H1 (cell line): ENCODE measurements around the gene ACACB. TPM values are rescaled to one million over a fixed set of nuclear protein-coding genes. Genes with fewer than 3 reads are reported as not detected.

ENCODE experiments used
- CTCF ChIA-PET: fragments of 300-600 bp; sonication (Branson Sonifier 250); formaldehyde crosslinking; loops from one replicate; lab custom pipeline; 2021; ENCODE audit not compliant: partially characterized antibody; lab: Charles Lee
- POLR2A ChIA-PET: fragments of 300-600 bp; sonication (Branson Sonifier 250); formaldehyde crosslinking; loops from one replicate; lab custom pipeline; 2021; ENCODE audit warnings: inconsistent platforms; ENCODE audit not compliant: partially characterized antibody; lab: Charles Lee
- DNase-seq, 2 experiments: peaks; one replicate each; pipeline versions ENCODE4 v3.0.0 to v3.0.0-alpha.2; 2010 to 2022; ENCODE audit warnings: low spot score in 2 of 2, low read depth in 1 of 2, mixed read lengths in 1 of 2
- FAIRE-seq: peaks from 2 replicates; lab custom pipeline; 2011; peaks lifted over from hg19 to GRCh38; lab: Jason Lieb, UNC
- H2AFZ ChIP-seq: 2 replicates; pipeline ENCODE4 v1.8.1; 2012; ENCODE audit warnings: low read length, inconsistent platforms
- H2AK5ac ChIP-seq: 2 replicates; pipeline ENCODE4 v1.6.1; 2013; ENCODE audit warnings: low read depth, low read length
- H2BK120ac ChIP-seq: replicated peaks from 2 replicates; pipeline ENCODE3; 2013; ENCODE audit warnings: low read depth, low read length, inconsistent platforms
- H2BK12ac ChIP-seq: 2 replicates; pipeline ENCODE4 v1.6.1; 2013; ENCODE audit warnings: low read depth, low read length
- H2BK15ac ChIP-seq: 2 replicates; pipeline ENCODE4 v1.6.1; 2013; ENCODE audit warnings: low read length
- H2BK20ac ChIP-seq: 2 replicates; pipeline ENCODE4 v1.6.1; 2013; ENCODE audit warnings: low read length
- H2BK5ac ChIP-seq: 2 replicates; pipeline ENCODE4 v1.6.1; 2013; ENCODE audit warnings: low read depth, low read length
- H3K14ac ChIP-seq: 2 replicates; pipeline ENCODE4 v1.6.1; 2013; ENCODE audit warnings: inconsistent platforms; ENCODE audit not compliant: insufficient read length
- H3K18ac ChIP-seq: 2 replicates; pipeline ENCODE4 v1.6.1; 2013; ENCODE audit warnings: low read length; ENCODE audit errors: extremely low read depth
- H3K23ac ChIP-seq: 2 replicates; pipeline ENCODE4 v1.6.1; 2013; ENCODE audit warnings: inconsistent platforms; ENCODE audit not compliant: insufficient read length
- H3K23me2 ChIP-seq: 2 replicates; pipeline ENCODE4 v1.6.1; 2013; ENCODE audit warnings: low read depth, low read length
- H3K27ac ChIP-seq: 2 replicates; pipeline ENCODE4 v1.6.1; 2011; ENCODE audit warnings: low read depth, low read length, inconsistent platforms
- H3K27me3 ChIP-seq, 4 experiments: replicated peaks in 1 of 4; 1 replicate in 1 of 4; 2 replicates in 3 of 4; pipeline versions ENCODE4 v1.6.1 to v1.8.1; 2011 to 2013; ENCODE audit warnings: low read length in 3 of 4, mild to moderate bottlenecking in 3 of 4, inconsistent platforms in 2 of 4, mixed read lengths in 2 of 4, moderate library complexity in 1 of 4; ENCODE audit not compliant: control insufficient read depth in 3 of 4, insufficient read depth in 3 of 4; ENCODE audit errors: extremely low read depth in 1 of 4
- H3K36me3 ChIP-seq, 4 experiments: 2 replicates each; pipeline versions ENCODE4 v1.6.1 to v1.8.1; 2011 to 2013; ENCODE audit warnings: mild to moderate bottlenecking in 4 of 4, low read length in 3 of 4, moderate library complexity in 2 of 4, control low read depth in 1 of 4, inconsistent platforms in 1 of 4; ENCODE audit not compliant: insufficient read depth in 4 of 4, control insufficient read depth in 2 of 4
- H3K4ac ChIP-seq: replicated peaks from 2 replicates; pipeline ENCODE3; 2013; ENCODE audit warnings: low read length, low read depth, mixed read lengths, inconsistent platforms; ENCODE audit not compliant: insufficient read length
- H3K4me1 ChIP-seq, 4 experiments: replicated peaks in 1 of 4; 1 replicate in 1 of 4; 2 replicates in 3 of 4; pipeline versions ENCODE4 v1.6.1 to v1.8.1; 2011 to 2013; ENCODE audit warnings: low read length in 3 of 4, inconsistent platforms in 2 of 4, mixed read lengths in 1 of 4; ENCODE audit not compliant: insufficient read depth in 4 of 4, control insufficient read depth in 3 of 4
- H3K4me2 ChIP-seq, 2 experiments: 2 replicates each; pipeline versions ENCODE4 v1.6.1 to v1.8.1; 2011 to 2013; ENCODE audit warnings: low read depth in 2 of 2, low read length in 2 of 2, control low read depth in 1 of 2, inconsistent platforms in 1 of 2, mild to moderate bottlenecking in 1 of 2; ENCODE audit not compliant: insufficient read depth in 1 of 2
- H3K4me3 ChIP-seq, 4 experiments: fragments of 200-600, 300-600 bp in 1 of 4; sonication (generic), shearing (Covaris generic), sonication (Bioruptor Twin) in 1 of 4; 2 replicates each; pipeline versions ENCODE4 v1.5.1 to v1.8.1; 2011 to 2016; ENCODE audit warnings: low read length in 4 of 4, low read depth in 3 of 4, control low read depth in 2 of 4, inconsistent platforms in 2 of 4, mild to moderate bottlenecking in 2 of 4, mixed read lengths in 1 of 4, moderate library complexity in 1 of 4; ENCODE audit not compliant: insufficient read depth in 2 of 4; ENCODE audit errors: extremely low read depth in 1 of 4
- H3K56ac ChIP-seq: replicated peaks from 2 replicates; pipeline ENCODE3; 2013; ENCODE audit warnings: low read depth, mild to moderate bottlenecking, mixed read lengths, low read length, inconsistent platforms; ENCODE audit not compliant: insufficient read length
- H3K79me1 ChIP-seq: 2 replicates; pipeline ENCODE4 v1.6.1; 2013; ENCODE audit warnings: low read depth, low read length, control low read depth
- H3K79me2 ChIP-seq, 2 experiments: 2 replicates each; pipeline versions ENCODE4 v1.6.1 to v1.8.1; 2012 to 2013; ENCODE audit warnings: low read length in 2 of 2, mild to moderate bottlenecking in 2 of 2, inconsistent platforms in 1 of 2; ENCODE audit not compliant: insufficient read depth in 2 of 2, control insufficient read depth in 1 of 2
- H3K9ac ChIP-seq, 4 experiments: replicated peaks in 1 of 4; 1 replicate in 1 of 4; 2 replicates in 3 of 4; pipeline versions ENCODE4 v1.6.1 to v1.8.1; 2011 to 2013; ENCODE audit warnings: low read depth in 3 of 4, low read length in 3 of 4, control low read depth in 2 of 4, mild to moderate bottlenecking in 2 of 4, moderate library complexity in 2 of 4, inconsistent platforms in 1 of 4; ENCODE audit errors: extremely low read depth in 1 of 4
- H3K9me3 ChIP-seq, 2 experiments: 2 replicates each; pipeline versions ENCODE4 v1.6.1 to v1.8.1; 2012 to 2013; ENCODE audit warnings: mild to moderate bottlenecking in 2 of 2, moderate library complexity in 2 of 2, control low read depth in 1 of 2, inconsistent platforms in 1 of 2, low read depth in 1 of 2, low read length in 1 of 2, mixed read lengths in 1 of 2; ENCODE audit not compliant: insufficient read depth in 2 of 2
- H4K20me1 ChIP-seq, 2 experiments: replicated peaks in 1 of 2; 2 replicates each; pipeline versions ENCODE3 to v1.8.1; 2011 to 2013; ENCODE audit warnings: inconsistent platforms in 2 of 2, low read length in 2 of 2, mild to moderate bottlenecking in 1 of 2; ENCODE audit not compliant: insufficient read depth in 2 of 2, control insufficient read depth in 1 of 2
- H4K5ac ChIP-seq: 2 replicates; pipeline ENCODE4 v1.6.1; 2013; ENCODE audit warnings: low read length, low read depth, mixed read lengths, inconsistent platforms; ENCODE audit not compliant: insufficient read length
- H4K8ac ChIP-seq: 2 replicates; pipeline ENCODE4 v1.8.0; 2013; ENCODE audit warnings: mild to moderate bottlenecking, moderate library complexity, low read length, inconsistent platforms; ENCODE audit not compliant: insufficient read depth; ENCODE audit errors: extremely low read depth
- H4K91ac ChIP-seq: replicated peaks from 2 replicates; pipeline ENCODE3; 2013; ENCODE audit warnings: low read length, mixed read lengths, inconsistent platforms; ENCODE audit not compliant: insufficient read length
- BCL11A ChIP-seq, 2 experiments: IDR thresholded peaks; one replicate each; pipeline ENCODE4 v1.6.1; 2011; ENCODE audit warnings: low read depth in 2 of 2, low read length in 2 of 2, mild to moderate bottlenecking in 2 of 2
- CHD1 ChIP-seq: IDR thresholded peaks from 2 replicates; pipeline ENCODE4 v1.6.1; 2012; ENCODE audit warnings: low read depth, low read length, improper control_type of control experiment
- EGR1 ChIP-seq: IDR thresholded peaks from 2 replicates; pipeline ENCODE4 v1.6.1; 2011; ENCODE audit warnings: low read depth, low read length, borderline replicate concordance
- KDM4A ChIP-seq: IDR thresholded peaks from one replicate; pipeline ENCODE4 v1.7.1; 2012; ENCODE audit warnings: low read depth, mild to moderate bottlenecking, moderate library complexity, low read length, inconsistent platforms; ENCODE audit not compliant: severe bottlenecking
- WGBS, 2 experiments: shearing (Covaris generic) in 1 of 2; methylation state at CpG; one replicate each; pipeline versions ENCODE4 v1.1.6 to v1.1.7; 2013 to 2015; ENCODE audit warnings: low lambda C conversion rate in 2 of 2, mixed read lengths in 2 of 2, inconsistent platforms in 1 of 2, low coverage in 1 of 2, missing lambda C conversion rate in 1 of 2; ENCODE audit not compliant: insufficient replicate concordance in 2 of 2, insufficient coverage in 1 of 2, insufficient read length in 1 of 2; ENCODE audit errors: extremely low coverage in 1 of 2, missing lambda C conversion rate in 1 of 2; 5-methylcytosine and 5-hydroxymethylcytosine counted together
- polyA plus RNA-seq, 7 experiments: library from polyadenylated mRNA; depleted of rRNA in 3 of 7; stranded (reverse) in 5 of 7; unstranded in 2 of 7; fragments of >200 nt in 5 of 7; fragments of 200-250 nt in 2 of 7; gene quantifications; 1 replicate in 5 of 7; 2 replicates in 1 of 7; 4 replicates in 1 of 7; pipeline versions ENCODE4 v1.2.1 to v1.2.3, GENCODE V29; 2011 to 2013; ENCODE audit warnings: missing spikeins in 2 of 7, mixed read lengths in 2 of 7
- total RNA-seq: library from RNA; stranded (reverse); fragmentation: NEBNext Ultra II Directional; extraction: Animal tissue kit (Norgen Biotek cat#: 25700); gene quantifications from 2 replicates; pipeline ENCODE4 v1.2.1, GENCODE V29; 2021
- TF ChIP-seq, protein P1 (sequence below): IDR thresholded peaks from 2 replicates; pipeline ENCODE4 v1.6.1; 2012; ENCODE audit warnings: inconsistent platforms

The ACACB gene
- total and polyA plus RNA-seq, 2 of the 8 experiments (the other 6 are each of a cell fraction or from before 2014, with no cell fraction given) = 5.8 to 15.3 TPM

DNA sequence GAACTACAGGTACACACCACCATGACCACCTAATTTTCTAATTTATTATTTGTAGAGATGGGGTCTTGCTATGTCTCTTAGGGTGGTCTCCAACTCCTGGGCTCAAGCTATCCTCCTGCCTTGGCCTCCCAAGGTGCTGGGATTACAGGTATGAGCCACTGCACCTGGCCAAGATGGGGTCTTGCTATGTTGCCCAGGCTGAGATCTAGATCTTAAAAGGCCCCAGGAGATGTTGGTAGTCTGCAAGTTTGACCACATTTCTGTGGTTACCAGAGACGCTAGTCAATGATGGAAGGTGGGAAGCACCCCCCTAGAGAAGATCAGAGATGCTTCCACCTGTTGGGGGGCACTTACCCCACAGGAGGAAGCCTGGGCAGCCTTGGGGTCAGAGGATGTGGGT is 158.0 kb downstream of the ACACB start:
- Histone ChIP-seq H3K9ac (no peak overlapping the region), H3K79me1 (no peaks in the 10 kb centered on the region; the same call in 1 of the 2 replicates), H3K36me3 (no peaks in the 10 kb centered on the region), H2BK12ac (no peak overlapping the region), H2AFZ (no peak overlapping the region), H4K8ac (no peak overlapping the region), H2AK5ac (no peak overlapping the region), H4K20me1 (no peaks in the 10 kb centered on the region), H3K9me3 (no peaks in the 10 kb centered on the region), H4K91ac (no peak overlapping the region), H3K27me3 (peaks cover 0 to 2% (median 0%) of the 10 kb centered on the region in 4 experiments; a peak in 1 of 7 replicates), H2BK120ac (no peak overlapping the region), H3K18ac (no peak overlapping the region), H2BK5ac (no peak overlapping the region), H3K14ac (no peak overlapping the region), H4K5ac (no peak overlapping the region), H3K4me2 (no peak overlapping the region), H3K23ac (no peak overlapping the region), H3K23me2 (no peaks in the 10 kb centered on the region), H3K79me2 (no peaks in the 10 kb centered on the region), H2BK15ac (no peak overlapping the region), H3K4ac (no peak overlapping the region), H3K56ac (no peak overlapping the region), H3K4me3 (no peak overlapping the region), H3K4me1 (peaks cover 0 to 7% (median 3%) of the 10 kb centered on the region in 4 experiments; a peak in 4 of 7 replicates), H2BK20ac (no peak overlapping the region), H3K27ac (no peak overlapping the region)
- ChIA-PET CTCF (interaction anchor here (0.9 to 6.9 kb wide), 7 partner anchors 10 to 119 kb away, joined by 3 to 43 read pairs (median 5); no protein-coding TSS in a partner anchor), POLR2A (no interaction called here)
- WGBS, 2 experiments = 100% methylated on average over 1 of the region's 1 CpG; no CpG with 5 or more reads in 1 of the 2 experiments
- FAIRE-seq = no peak
- no peak for DNase-seq
- no peak for TF ChIP-seq KDM4A
- TF ChIP-seq, protein P1, sequence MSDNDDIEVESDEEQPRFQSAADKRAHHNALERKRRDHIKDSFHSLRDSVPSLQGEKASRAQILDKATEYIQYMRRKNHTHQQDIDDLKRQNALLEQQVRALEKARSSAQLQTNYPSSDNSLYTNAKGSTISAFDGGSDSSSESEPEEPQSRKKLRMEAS = no peak
- TF ChIP-seq CHD1 = no peak
- no peak for TF ChIP-seq EGR1
- no peak for TF ChIP-seq BCL11A (IDR thresholded peaks at IDR 0.05; ENCODE audit: low read depth in 2 of 2, low read length in 2 of 2)
